HG03196 (cell line): ENCODE results near the gene TNPO1.
A peak's percentile ranks its signal among the peaks of the same experiment; 100 is the strongest.
"Not testable (repeated sequence)": the region's sequence is repeated elsewhere in the genome, so short reads cannot be mapped to it uniquely, and the experiment has no call there.

Experiments
- ATAC-seq: cut with Tn5 transposase; IDR thresholded peaks from one replicate; pipeline ENCODE4 v1.9.1; 2021; ENCODE audit not compliant: unreplicated experiment

Gene TNPO1

GRCh38 chr5:72925336-72926010 lies 109.0 kb downstream of the TNPO1 start:
- no peak for ATAC-seq

- not testable (repeated sequence) for ATAC-seq
Observed at GRCh38 chr5:72932686-72933085, 116.2 kb downstream of the TNPO1 start.

- not testable (repeated sequence) for ATAC-seq
Observed at GRCh38 chr5:72934953-72935725, 118.7 kb downstream of the TNPO1 start.

GRCh38 chr5:72936893-72937292 lies 120.4 kb downstream of the TNPO1 start:
- ATAC-seq = no peak

GRCh38 chr5:72937517-72938061 lies 121.1 kb downstream of the TNPO1 start:
- ATAC-seq = no peak

- no peak for ATAC-seq
Observed at GRCh38 chr5:72938206-72938605, 121.7 kb downstream of the TNPO1 start.

GRCh38 chr5:72940082-72940481 lies 123.6 kb downstream of the TNPO1 start:
- ATAC-seq = no peak

GRCh38 chr5:72943307-72943706 lies 126.8 kb downstream of the TNPO1 start:
- ATAC-seq = no peak

- no peak for ATAC-seq
Observed at GRCh38 chr5:72947498-72947897, 131.0 kb downstream of the TNPO1 start.

GRCh38 chr5:72949481-72949880 lies 133.0 kb downstream of the TNPO1 start:
- ATAC-seq = no peak

- no peak for ATAC-seq
Observed at GRCh38 chr5:72951671-72952468, 135.4 kb downstream of the TNPO1 start.

- ATAC-seq = no peak
Observed at GRCh38 chr5:72954389-72954788, 137.9 kb downstream of the TNPO1 start.

GRCh38 chr5:72955143-72955767 lies 138.8 kb downstream of the TNPO1 start:
- peak; percentile 40 for ATAC-seq

GRCh38 chr5:72955768-72956323 lies 139.4 kb downstream of the TNPO1 start, which contains the start of gene FCHO2:
TSS of gene FCHO2 (plus strand) at chr5:72956041. CDS start at chr5:72956097, 56 bp downstream.
- ATAC-seq = peak; percentile 93

- peak; percentile 36 for ATAC-seq
Observed at GRCh38 chr5:72956324-72957140, 140.1 kb downstream of the TNPO1 start.

GRCh38 chr5:72957337-72957736 lies 140.9 kb downstream of the TNPO1 start:
- ATAC-seq = no peak

- no peak for ATAC-seq
Observed at GRCh38 chr5:72959257-72959656, 142.8 kb downstream of the TNPO1 start.
